GM18951 (cell line): ENCODE data around the gene ERP44.
"Not testable (repeated sequence)": the region's sequence is repeated elsewhere in the genome, so short reads cannot be mapped to it uniquely, and the experiment has no call there.

ENCODE experiments used
- POLR2A ChIP-seq: IDR thresholded peaks from 4 replicates; pipeline ENCODE4 v1.6.1; 2011; ENCODE audit warnings: mild to moderate bottlenecking; ENCODE audit not compliant: insufficient read length, insufficient read depth; ENCODE audit errors: extremely low read depth
- in situ Hi-C: fragments of 300-500 bp; cut with MboI; formaldehyde crosslinking; loops from one replicate; pipeline ENCODE4 v1.12.0; 2022; ENCODE audit warnings: low sequenced_read_pairs, mixed read lengths, inconsistent platforms; ENCODE audit not compliant: unreplicated experiment

ERP44 gene

GRCh38 chr9:100066539-100066938, 32.3 kb downstream of the ERP44 start:
- no peak for TF ChIP-seq POLR2A
- in situ Hi-C loops: no loop called here

GRCh38 chr9:100064872-100065581, 33.8 kb downstream of the ERP44 start:
- in situ Hi-C loops: no loop called here
- no peak for TF ChIP-seq POLR2A

DNA sequence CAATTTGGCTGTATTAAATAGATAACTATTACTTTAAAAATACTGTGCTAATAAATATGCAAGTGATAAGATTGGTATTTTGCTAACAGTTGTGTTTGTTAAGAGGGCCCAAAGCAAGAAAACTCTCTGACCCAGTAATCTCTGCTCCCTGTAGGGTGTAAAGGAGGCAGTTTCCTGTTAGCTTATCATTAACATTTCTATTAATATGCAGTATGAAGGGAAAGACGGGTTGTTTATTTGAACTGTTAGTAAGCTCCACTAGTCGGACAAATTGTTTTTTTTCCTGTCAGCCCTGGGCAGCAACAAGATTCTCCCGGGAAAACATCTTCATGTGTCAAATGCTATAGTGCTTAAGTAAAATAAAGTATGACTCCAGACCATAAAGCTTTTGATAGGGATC, 35.6 kb downstream of the ERP44 start:
- in situ Hi-C loops: no loop called here

GRCh38 chr9:100062683-100063082, 36.1 kb downstream of the ERP44 start:
- in situ Hi-C loops: not testable (repeated sequence)

More for the DNA sequence above, 35.6 kb downstream of the ERP44 start:
- TF ChIP-seq POLR2A: no peak

DNA sequence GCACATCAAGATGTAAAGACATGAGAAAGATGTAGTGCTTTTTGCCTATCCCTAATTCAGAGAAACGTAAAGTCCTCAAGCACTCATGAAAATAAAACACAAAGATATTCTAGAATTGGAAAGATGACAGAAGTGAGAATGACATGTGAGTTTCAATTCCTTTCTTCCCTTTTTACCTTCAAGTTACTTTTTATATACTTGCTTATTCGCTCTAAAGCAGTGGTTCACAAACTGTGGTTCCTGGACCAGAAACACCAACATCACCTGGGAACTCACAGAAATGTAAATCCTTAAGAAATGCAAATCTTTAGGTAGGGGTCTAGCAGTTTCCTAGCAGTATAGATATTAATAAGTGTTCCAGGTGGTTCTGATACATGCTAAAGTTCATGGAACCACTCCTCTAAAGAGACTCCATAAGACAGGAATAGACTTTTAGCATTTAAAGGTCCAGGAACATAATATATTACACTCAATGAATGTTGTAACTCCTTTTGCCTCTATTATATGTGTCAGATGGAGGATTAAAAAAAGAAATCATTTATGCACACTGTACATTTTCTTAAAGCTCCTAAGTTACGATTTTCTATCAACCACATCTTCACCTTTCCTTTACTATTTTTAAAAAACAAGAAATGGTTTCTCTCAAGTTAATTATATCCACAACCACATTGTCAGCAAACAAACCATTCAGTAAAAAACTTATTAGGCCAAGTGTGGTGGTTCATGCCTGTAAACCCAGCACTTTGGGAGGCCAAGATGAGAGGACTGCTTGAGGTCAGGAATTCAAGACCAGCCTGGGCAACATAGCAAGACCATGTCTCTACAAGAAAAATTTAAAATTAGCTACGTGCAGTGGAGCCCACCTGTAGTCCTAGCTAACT, 39.9 kb downstream of the ERP44 start:
- no peak for TF ChIP-seq POLR2A
- in situ Hi-C loops: no loop called here

GRCh38 chr9:100057624-100058023, 41.2 kb downstream of the ERP44 start:
- in situ Hi-C loops: no loop called here
- TF ChIP-seq POLR2A: no peak

DNA sequence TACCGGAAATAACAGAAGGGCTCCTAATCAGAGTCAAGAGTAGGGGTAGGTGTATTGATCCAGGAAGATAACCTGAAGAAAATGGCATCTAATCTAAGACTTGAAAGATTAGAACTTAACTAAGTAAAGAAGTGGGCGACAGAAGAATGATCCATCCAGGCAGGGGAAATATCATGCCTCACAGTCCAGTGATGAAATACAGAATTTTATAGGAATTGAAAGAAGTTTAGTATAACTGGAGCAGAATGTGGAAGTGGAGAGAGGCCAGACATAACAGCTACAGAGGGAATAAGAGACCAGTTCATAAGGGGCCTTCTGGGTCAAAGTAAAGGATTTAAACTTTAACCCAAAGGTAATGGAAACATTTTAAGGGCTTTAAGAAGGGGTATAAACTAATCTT, 42.2 kb downstream of the ERP44 start:
- no peak for TF ChIP-seq POLR2A
- in situ Hi-C loops: no loop called here

DNA sequence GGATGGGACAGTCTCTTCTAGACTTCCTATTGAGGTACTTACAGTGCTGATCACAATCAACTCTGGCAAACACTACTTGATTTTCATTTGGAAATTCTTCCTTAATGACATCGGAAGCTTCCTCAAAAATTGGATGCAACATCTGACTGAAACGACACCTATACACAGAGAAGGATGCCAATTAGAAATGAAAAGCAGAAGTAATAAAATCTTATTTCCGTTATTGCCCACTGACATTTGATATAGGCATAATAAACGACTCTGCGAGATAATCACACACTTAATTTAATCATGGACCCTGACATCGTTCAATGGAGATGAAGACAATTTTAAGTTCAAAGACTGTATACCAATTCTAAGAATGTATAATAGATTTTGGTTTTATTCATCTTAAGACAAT, 46.4 kb downstream of the ERP44 start:
- in situ Hi-C loops: no loop called here
- no peak for TF ChIP-seq POLR2A

DNA sequence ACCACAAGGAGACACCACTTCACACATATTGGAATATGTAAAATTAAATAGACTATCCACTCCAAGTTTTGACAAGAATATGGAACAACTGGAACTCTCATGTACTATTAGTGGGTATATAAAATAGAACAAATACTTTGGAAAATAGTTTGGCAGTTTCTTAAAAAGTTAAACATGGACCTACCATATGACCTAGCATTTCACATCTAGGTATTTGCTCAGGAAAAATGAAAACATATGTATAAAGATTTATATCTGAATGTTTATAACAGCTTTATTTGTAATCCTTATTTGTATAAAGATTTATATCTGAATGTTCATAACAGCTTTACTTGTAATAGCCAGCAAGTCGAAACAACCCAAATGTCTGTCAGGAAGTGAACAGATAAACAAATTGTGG, 49.2 kb downstream of the ERP44 start:
- in situ Hi-C loops: loop anchor here (25.0 kb wide), 1 partner anchor 263 kb away; no protein-coding TSS in a partner anchor
- TF ChIP-seq POLR2A: no peak

DNA sequence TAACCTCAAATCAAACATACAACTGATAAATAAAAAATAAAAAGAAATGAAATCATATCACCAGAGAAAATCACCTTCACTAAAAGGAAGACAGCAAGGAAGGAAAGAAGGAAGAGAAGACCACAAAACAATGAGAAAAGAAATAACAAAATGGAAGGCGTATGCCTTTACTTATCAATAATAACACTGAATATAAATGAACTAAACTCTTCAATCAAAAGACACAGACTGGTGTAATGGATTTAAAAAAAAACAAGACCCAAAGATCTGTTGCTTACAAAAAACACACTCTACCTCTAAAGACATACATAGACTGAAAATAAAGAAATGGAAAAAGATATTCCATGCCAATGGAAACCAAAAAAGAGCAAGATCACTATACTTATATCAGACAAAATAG, 60.3 kb downstream of the ERP44 start:
- in situ Hi-C loops: loop anchor here (25.0 kb wide), 1 partner anchor 274 kb away; no protein-coding TSS in a partner anchor
- TF ChIP-seq POLR2A: no peak

GRCh38 chr9:100033877-100034551, 64.8 kb downstream of the ERP44 start:
- no peak for TF ChIP-seq POLR2A
- in situ Hi-C loops: loop anchor here (25.0 kb wide), 1 partner anchor 278 kb away; no protein-coding TSS in a partner anchor

GRCh38 chr9:100030548-100030947, 68.3 kb downstream of the ERP44 start:
- no peak for TF ChIP-seq POLR2A
- in situ Hi-C loops: loop anchor here (25.0 kb wide), 1 partner anchor 282 kb away; no protein-coding TSS in a partner anchor

DNA sequence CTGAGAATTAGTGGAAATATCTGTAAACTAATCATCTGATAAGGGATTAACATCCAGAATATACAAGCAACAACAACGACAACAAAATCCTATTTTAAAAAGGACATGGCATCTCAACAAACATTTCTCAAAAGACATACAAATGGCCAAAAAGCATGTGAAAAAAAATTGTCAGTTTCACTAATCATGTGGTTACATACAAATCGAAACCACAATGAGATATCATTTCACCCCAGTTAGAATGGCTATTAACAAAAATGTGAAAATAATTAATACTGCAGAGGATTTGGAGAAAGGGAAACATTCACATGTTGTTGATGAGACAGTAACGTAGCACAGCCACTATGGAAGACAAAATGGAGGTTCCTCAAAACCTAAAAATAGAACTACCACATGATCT, 69.5 kb downstream of the ERP44 start:
- in situ Hi-C loops: loop anchor here (10.0 to 25.0 kb wide), 2 partner anchors 196 to 283 kb away; no protein-coding TSS in a partner anchor

More for the DNA sequence above, 69.5 kb downstream of the ERP44 start:
- no peak for TF ChIP-seq POLR2A
